ENCODE results near the gene LRRC31.
A peak's percentile ranks its signal among the peaks of the same experiment; 100 is the strongest.

Gene LRRC31

DNA sequence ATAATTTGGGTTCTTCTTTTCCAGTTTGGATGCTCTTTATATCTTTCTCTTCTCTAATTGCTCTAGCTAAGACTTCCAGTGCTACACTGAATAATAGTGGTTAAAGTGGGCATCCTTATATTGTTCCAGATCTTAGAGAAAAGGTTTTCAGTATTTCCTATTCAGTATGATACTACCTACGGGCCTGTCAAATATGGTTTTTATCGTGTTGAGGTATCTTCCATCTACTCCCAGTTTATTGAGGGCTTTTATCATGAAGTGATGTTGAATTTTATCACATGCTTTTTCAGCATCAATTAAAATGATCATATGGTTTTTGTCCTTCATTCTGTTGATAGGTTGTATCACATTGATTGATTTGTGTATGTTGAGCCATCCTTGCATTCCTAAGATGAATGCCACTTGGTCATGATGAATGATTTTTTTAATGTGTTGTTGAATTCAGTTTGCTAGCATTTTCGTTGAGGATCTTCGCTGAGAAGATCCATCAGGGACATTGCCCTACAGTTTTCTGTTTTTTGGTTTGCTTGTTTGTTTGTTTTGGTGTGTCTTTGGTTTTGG, 54.1 kb downstream of the LRRC31 start:
- TF ChIP-seq, protein P1, sequence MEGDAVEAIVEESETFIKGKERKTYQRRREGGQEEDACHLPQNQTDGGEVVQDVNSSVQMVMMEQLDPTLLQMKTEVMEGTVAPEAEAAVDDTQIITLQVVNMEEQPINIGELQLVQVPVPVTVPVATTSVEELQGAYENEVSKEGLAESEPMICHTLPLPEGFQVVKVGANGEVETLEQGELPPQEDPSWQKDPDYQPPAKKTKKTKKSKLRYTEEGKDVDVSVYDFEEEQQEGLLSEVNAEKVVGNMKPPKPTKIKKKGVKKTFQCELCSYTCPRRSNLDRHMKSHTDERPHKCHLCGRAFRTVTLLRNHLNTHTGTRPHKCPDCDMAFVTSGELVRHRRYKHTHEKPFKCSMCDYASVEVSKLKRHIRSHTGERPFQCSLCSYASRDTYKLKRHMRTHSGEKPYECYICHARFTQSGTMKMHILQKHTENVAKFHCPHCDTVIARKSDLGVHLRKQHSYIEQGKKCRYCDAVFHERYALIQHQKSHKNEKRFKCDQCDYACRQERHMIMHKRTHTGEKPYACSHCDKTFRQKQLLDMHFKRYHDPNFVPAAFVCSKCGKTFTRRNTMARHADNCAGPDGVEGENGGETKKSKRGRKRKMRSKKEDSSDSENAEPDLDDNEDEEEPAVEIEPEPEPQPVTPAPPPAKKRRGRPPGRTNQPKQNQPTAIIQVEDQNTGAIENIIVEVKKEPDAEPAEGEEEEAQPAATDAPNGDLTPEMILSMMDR (IDR thresholded peaks at IDR 0.05; ENCODE audit: unreplicated experiment in 3 of 3), result no peak
- Mint-ChIP-seq H3K9me3 (peaks cover 16% of the 10 kb centered on the region), H3K36me3 (ENCODE audit: low read depth) (no peaks in the 10 kb centered on the region), H3K27ac (no peak overlapping the region), H3K4me3 (no peak overlapping the region), H3K4me1 (peaks cover 9% of the 10 kb centered on the region), H3K27me3 (ENCODE audit: low read depth) (no peaks in the 10 kb centered on the region)

DNA sequence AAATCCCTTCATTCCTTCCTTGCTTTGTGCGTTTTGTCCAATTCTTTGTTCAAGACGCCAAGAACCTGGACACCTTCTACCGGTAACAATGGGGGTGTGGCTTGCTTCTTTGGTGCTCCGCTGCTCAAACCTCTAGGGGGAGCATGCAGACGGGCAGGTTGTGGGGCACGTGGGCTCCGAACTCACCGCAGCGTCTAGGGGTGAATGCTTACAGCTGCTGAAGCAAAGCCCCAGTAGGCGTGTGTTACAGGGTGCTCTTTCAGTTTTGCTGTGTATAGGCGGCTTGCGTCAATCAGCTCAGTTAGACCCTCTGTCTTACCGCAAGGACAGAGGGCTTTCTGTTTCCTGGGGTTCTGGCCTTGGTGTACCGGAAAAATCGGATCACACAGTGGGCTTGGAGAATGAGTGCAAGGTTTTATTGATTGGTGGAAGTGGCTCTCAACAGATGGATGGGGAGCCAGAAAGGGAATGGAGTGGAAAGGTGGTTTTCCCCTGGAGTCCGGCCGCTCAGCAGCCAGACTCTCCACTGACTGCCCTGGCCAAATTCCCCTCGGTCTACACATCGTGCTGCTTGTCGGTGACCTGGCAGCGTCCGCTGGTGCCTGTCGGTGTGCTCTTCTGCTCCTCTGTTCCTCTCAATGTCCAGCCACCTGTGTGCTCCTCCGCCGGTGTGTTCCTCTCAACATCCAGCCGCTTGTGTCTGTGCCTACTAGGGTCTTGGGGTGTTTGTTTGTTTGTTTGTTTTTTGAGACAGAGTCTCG, 55.8 kb downstream of the LRRC31 start:
- Mint-ChIP-seq H3K9me3 (peaks cover 16% of the 10 kb centered on the region), H3K36me3 (ENCODE audit: low read depth) (no peaks in the 10 kb centered on the region), H3K4me3 (peak overlapping the region; percentile 67 to 94 (median 80)), H3K4me1 (peaks cover 9% of the 10 kb centered on the region), H3K27ac (peak overlapping the region in 1 of 3 experiments; percentile 55), H3K27me3 (ENCODE audit: low read depth) (no peaks in the 10 kb centered on the region)
- TF ChIP-seq, protein P1 (IDR thresholded peaks at IDR 0.05; ENCODE audit: unreplicated experiment in 3 of 3), result no peak

DNA sequence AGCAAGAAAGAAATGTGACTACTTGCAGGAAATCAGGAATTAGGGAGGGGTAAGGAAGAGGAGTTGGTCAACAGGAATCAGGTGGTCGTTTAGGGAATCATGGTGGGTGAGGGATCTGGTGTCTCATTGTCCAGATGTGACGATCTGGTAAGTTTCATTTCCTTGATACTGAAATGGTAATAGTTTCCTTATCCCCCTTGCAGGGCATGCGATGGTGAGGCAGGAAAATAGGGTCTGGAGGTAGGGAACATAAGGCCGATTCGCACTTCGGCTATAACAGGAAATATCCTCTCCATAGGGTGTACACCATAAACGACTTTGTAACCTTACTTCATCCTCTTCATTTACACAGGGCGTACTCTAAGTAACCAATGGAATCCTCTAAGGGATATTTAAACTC, 56.5 kb downstream of the LRRC31 start:
- H3K36me3 Mint-ChIP-seq (ENCODE audit: low read depth), result no peaks in the 10 kb centered on the region
- H3K27ac Mint-ChIP-seq, result peak overlapping the region; percentile 14 to 64 (median 55)
- H3K27me3 Mint-ChIP-seq (ENCODE audit: low read depth), result no peaks in the 10 kb centered on the region
- TF ChIP-seq, protein P1 (IDR thresholded peaks at IDR 0.05; ENCODE audit: unreplicated experiment in 3 of 3), result no peak
- peaks cover 9% of the 10 kb centered on the region for H3K4me1 Mint-ChIP-seq
- peak overlapping the region; percentile 67 to 94 (median 80) for H3K4me3 Mint-ChIP-seq
- peaks cover 16% of the 10 kb centered on the region for H3K9me3 Mint-ChIP-seq

- H3K4me3 Mint-ChIP-seq, result peak within 1 kb of the TSS; percentile 80 to 94 (median 90)
- H3K27me3 Mint-ChIP-seq (ENCODE audit: low read depth), result no peaks in the 10 kb centered on the region
- H3K9me3 Mint-ChIP-seq, result peaks cover 16% of the 10 kb centered on the region
- no peaks in the 10 kb centered on the region for H3K36me3 Mint-ChIP-seq (ENCODE audit: low read depth)
- TF ChIP-seq, protein P1 (IDR thresholded peaks at IDR 0.05; ENCODE audit: unreplicated experiment in 3 of 3), result no peak
- peak within 1 kb of the TSS; percentile 78 to 90 (median 85) for H3K27ac Mint-ChIP-seq
- peaks cover 9% of the 10 kb centered on the region for H3K4me1 Mint-ChIP-seq
Measured at GRCh38 chr3:169812332-169813235, 57.2 kb downstream of the LRRC31 start, which contains the start of the genes LRRC34 and LRRIQ4. LRRC34 (minus strand) TSS chr3:169812904; CDS start chr3:169812548, 356 bp downstream. LRRIQ4 (plus strand) TSS chr3:169812870; CDS start chr3:169821922, 9,052 bp downstream.

- H3K27me3 Mint-ChIP-seq (ENCODE audit: low read depth), result no peaks in the 10 kb centered on the region
- peak overlapping the region; percentile 78 to 90 (median 85) for H3K27ac Mint-ChIP-seq
- peaks cover 16% of the 10 kb centered on the region for H3K9me3 Mint-ChIP-seq
- TF ChIP-seq, protein P1 (IDR thresholded peaks at IDR 0.05; ENCODE audit: unreplicated experiment in 3 of 3), result no peak
- H3K4me1 Mint-ChIP-seq, result peaks cover 9% of the 10 kb centered on the region
- no peaks in the 10 kb centered on the region for H3K36me3 Mint-ChIP-seq (ENCODE audit: low read depth)
- H3K4me3 Mint-ChIP-seq, result peak overlapping the region; percentile 80 to 94 (median 90)
Measured at GRCh38 chr3:169811631-169812331, 58.0 kb downstream of the LRRC31 start.
